Ishikawa (cell line): Measurements from ENCODE around the gene SUV39H2.

Experiments used
- CREB1 ChIP-seq: IDR thresholded peaks from 2 replicates; pipeline ENCODE4 v1.6.1; 2012; ENCODE audit warnings: low read depth
- EP300 ChIP-seq: IDR thresholded peaks from 2 replicates; pipeline ENCODE4 v1.6.1; 2012; ENCODE audit warnings: borderline replicate concordance
- REST ChIP-seq: IDR thresholded peaks from 2 replicates; pipeline ENCODE4 v1.6.1; 2012; ENCODE audit warnings: low read depth, mild to moderate bottlenecking
- TAF1 ChIP-seq: IDR thresholded peaks from 2 replicates; pipeline ENCODE4 v1.6.1; 2012; ENCODE audit warnings: low read depth, mild to moderate bottlenecking
- TEAD4 ChIP-seq: IDR thresholded peaks from 2 replicates; pipeline ENCODE4 v1.6.1; 2012
- YY1 ChIP-seq: IDR thresholded peaks from 2 replicates; pipeline ENCODE4 v1.6.1; 2012; ENCODE audit warnings: low read depth

GRCh38 chr10:14836208-14836607 is 42.5 kb upstream of the SUV39H2 start:
- TF ChIP-seq CREB1 (no peak), REST (no peak), TEAD4 (no peak), YY1 (no peak), EP300 (no peak), TAF1 (no peak)
